ENCODE measurements around the gene RAC3.

Gene RAC3

GRCh38 chr17:82020572-82021106 is 10.8 kb upstream of the RAC3 start:
- peak overlapping the region; percentile 91 for H3K27ac ChIP-seq
- no peak for TF ChIP-seq CTCF (conservative IDR thresholded peaks at IDR 0.05)

- peak overlapping the region; percentile 91 for H3K27ac ChIP-seq
Measured at GRCh38 chr17:82021107-82021899, 10.2 kb upstream of the RAC3 start.

GRCh38 chr17:82021900-82022309 is 9.6 kb upstream of the RAC3 start:
- TF ChIP-seq CTCF (conservative IDR thresholded peaks at IDR 0.05), result no peak
- H3K27ac ChIP-seq, result peak overlapping the region; percentile 91

More at GRCh38 chr17:82021107-82021899, 10.2 kb upstream of the RAC3 start:
- peak; percentile 92 for TF ChIP-seq CTCF (conservative IDR thresholded peaks at IDR 0.05)

GRCh38 chr17:82022310-82022980 is 9.0 kb upstream of the RAC3 start, which contains the start of gene CENPX:
TSS of gene CENPX (minus strand) at chr17:82022878. CDS start at chr17:82022861, 17 bp downstream.
- no peak for TF ChIP-seq CTCF (conservative IDR thresholded peaks at IDR 0.05)
- H3K27ac ChIP-seq, result peak within 1 kb of the TSS; percentile 91

- peak within 1 kb of the TSS; percentile 91 for H3K27ac ChIP-seq
Measured at GRCh38 chr17:82022981-82023446, 8.5 kb upstream of the RAC3 start, which contains the start of gene LRRC45. TSS of gene LRRC45 (plus strand) at chr17:82023305. CDS start at chr17:82023644, 339 bp downstream.

GRCh38 chr17:82023447-82024241 is 7.8 kb upstream of the RAC3 start:
- TF ChIP-seq CTCF (conservative IDR thresholded peaks at IDR 0.05), result no peak
- H3K27ac ChIP-seq, result peak overlapping the region; percentile 91

More at GRCh38 chr17:82022981-82023446, 8.5 kb upstream of the RAC3 start, which contains the start of gene LRRC45:
- TF ChIP-seq CTCF (conservative IDR thresholded peaks at IDR 0.05), result no peak

Measured in VCaP (cell line).